NCI-H345 treated with DMSO at 0.1 percent for 48 hours (cell line): ENCODE data around the gene FSHB.
"Not testable (repeated sequence)": the region's sequence is repeated elsewhere in the genome, so short reads cannot be mapped to it uniquely, and the experiment has no call there.

Experiments used
- DNase-seq: peaks from one replicate; lab custom pipeline; 2025; ENCODE audit not compliant: unreplicated experiment; lab: John Stamatoyannopoulos, UW

The FSHB gene

DNA sequence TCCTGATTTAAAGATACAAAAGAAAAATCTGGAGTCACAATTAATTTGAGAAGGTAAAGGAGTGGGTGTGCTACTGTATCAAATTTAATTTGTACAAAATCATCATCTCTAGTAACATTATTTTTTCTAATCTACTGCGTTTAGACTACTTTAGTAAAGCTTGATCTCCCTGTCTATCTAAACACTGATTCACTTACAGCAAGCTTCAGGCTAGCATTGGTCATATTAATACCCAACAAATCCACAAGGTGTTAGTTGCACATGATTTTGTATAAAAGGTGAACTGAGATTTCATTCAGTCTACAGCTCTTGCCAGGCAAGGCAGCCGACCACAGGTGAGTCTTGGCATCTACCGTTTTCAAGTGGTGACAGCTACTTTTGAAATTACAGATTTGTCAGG, at the start of gene FSHB:
Gene FSHB (plus strand): TSS at position 301 of the 400 bp plus-strand sequence. CDS start 889 bp downstream, outside the sequence.
- no peak for DNase-seq

DNA sequence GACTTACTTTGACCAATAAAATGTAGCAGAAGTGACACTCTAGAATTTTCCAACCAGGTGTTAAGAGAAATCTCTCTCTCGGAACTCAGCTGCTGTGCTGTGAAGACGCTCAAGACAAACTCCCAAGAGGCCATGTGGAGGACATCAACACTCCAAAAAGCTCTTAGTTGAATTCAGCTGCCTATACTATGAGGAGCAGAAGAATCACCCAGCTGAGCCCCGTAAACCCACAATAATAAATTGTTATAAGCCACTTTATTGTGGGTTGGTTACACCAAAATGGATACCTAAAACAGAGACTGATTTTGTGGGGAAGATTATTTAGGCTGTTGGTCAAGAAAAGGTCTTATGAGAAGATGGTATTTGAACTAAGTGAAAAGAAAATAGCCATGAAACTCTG, 44.1 kb upstream of the FSHB start:
- no peak for DNase-seq

GRCh38 chr11:30192620-30193019, 38.2 kb upstream of the FSHB start:
- no peak for DNase-seq

- DNase-seq = no peak
These were observed 34.2 kb upstream of the FSHB start for GRCh38 chr11:30196400-30197206.

GRCh38 chr11:30197869-30198268, 32.9 kb upstream of the FSHB start:
- no peak for DNase-seq

GRCh38 chr11:30202989-30203388, 27.8 kb upstream of the FSHB start:
- not testable (repeated sequence) for DNase-seq

- DNase-seq = no peak
These were observed 27.0 kb upstream of the FSHB start for GRCh38 chr11:30203850-30204249.

DNA sequence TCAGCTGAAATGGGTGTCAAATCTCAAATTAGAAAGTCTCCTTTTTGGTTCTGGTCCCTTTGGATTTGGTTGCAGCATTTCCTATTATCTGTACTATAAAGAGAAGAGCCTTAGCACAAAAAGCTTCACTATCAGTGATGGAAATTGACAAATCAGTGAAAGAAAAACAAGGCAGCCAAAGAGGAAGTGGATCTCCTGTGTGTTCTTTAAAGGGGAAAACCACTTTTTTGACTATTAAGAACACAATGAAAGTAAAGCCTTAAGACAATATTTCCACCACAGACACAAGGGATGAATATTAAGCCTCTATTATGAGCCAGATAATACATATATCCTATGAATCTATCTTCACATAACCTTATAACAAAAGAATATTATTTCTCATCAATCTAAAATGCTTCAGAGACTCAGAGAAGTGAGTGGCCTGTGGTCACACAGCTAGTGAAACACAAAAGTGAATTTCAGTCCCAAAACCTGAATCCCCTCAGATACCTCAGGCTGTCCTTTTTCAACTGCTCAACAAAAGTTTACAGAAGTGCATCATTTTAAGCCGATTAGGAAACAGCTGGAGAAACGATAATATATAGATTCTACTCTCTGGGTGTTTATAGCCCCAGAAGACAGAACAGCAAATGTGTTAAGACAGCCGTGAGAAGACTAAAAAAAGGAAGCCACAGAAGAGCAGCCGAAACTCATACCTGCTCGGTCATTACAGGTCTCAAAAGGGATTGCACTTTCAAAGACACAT, 24.4 kb upstream of the FSHB start:
- DNase-seq = no peak

DNA sequence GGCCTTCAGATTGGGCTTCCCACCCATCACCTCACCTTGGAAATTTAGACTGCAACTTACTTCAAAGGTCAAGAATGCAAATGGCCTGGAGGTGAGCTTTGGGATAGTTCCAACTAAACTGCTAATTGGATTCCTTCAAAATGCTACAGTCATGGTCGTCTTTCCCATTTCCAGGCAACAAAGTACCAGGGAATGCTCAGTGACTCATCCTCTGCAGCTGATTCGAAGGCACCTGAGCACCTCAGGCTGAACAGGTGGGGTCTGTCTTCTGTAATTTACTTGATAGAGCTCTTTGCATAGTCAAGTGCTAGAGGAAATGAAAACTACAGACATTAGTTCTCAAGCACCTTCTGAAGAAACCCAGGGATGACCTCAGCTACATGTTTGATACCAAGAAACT, 20.5 kb upstream of the FSHB start:
- no peak for DNase-seq

DNA sequence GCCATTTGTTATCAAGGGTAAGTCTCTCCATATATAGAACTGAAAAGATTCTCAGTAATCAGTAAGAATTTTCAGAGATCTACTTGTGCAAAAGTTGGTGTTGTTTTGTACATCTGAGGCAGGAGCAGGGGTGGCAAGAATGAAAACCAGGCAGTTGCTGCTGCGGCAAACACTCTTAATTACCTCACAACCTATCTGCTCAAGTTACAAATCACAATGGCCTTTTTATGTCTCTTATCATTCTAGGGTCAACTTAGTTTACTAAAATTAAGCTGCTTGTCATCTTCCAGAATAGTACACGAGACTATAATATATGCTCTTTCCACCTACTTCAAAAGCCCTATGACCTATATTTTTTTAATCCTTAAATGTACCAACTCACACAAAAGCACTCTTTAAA, 14.3 kb upstream of the FSHB start:
- DNase-seq = no peak

DNA sequence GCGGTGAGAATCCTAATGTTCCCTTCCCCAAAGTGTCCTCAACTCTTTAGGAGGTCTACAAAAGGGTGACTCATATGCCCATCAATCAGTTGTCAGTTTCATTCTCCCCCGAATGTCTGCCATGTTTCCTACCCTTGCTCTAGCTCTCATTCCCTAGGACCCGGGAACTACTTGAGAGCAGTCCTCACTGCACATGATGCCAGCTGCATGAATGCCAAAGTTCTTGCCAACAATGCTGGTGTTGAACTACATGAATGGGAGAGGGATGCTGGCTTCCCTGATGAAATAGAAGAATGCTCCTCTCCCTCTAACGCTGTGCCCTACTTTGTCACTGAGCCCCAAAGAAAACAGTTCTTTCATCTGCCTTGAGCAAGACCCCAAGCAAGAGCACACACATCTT, 12.5 kb upstream of the FSHB start:
- no peak for DNase-seq

- DNase-seq = no peak
These were observed 5.2 kb upstream of the FSHB start for GRCh38 chr11:30225642-30226041.

- no peak for DNase-seq
These were observed 2.4 kb upstream of the FSHB start for GRCh38 chr11:30228323-30228884.

GRCh38 chr11:30239025-30239424, 8.2 kb downstream of the FSHB start:
- DNase-seq = no peak

DNA sequence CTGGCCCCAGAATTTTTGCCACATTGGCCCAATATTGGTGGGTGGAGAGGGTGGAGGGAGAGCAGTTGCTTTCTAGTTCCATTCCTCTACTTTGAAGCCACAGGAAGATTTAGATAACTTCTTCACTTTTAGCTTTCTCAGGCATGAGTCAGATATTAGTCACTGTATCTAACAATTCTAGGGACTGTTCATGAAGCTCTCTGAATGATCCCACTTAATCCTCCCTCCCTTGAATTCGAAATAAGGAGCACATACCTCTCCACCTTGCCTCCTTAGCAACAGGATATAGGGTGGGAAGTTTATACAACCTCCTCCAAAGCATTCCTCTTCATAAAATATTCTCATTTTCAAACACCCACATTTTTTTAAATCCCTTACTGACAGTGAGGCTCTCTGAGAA, 13.5 kb downstream of the FSHB start:
- no peak for DNase-seq

- DNase-seq = no peak
These were observed 14.8 kb downstream of the FSHB start for GRCh38 chr11:30245621-30246020.

GRCh38 chr11:30254307-30255298, 23.8 kb downstream of the FSHB start:
- no peak for DNase-seq

GRCh38 chr11:30255637-30256036, 24.8 kb downstream of the FSHB start:
- DNase-seq = no peak

DNA sequence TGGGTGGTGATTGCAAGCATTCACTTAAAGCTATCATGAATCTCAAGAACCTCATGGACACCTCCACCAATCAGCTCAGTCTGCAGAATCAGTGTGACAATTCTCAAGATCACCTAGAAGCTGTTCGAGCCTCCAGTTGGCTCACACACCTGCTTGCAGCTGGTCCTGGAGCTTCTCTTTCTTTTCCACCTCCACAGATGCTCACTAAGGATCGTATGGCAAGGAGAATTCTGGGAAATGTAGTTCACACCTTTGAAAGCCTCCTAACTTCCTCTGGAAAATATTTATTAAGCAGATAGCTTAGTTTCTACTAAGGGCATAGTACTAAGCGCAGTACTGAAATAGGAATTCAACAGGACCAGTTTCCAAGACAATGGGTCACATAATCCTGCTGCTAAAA, 26.2 kb downstream of the FSHB start:
- no peak for DNase-seq

- DNase-seq = no peak
These were observed 27.9 kb downstream of the FSHB start for GRCh38 chr11:30258679-30259078.

- no peak for DNase-seq
These were observed 30.0 kb downstream of the FSHB start for GRCh38 chr11:30260813-30261212.
